Superior temporal gyrus (tissue), 1 donor: ENCODE data around the gene KCNK2.

Source experiments
- DNase-seq: peaks from one replicate; pipeline ENCODE4 v3.0.0-alpha.2; 2016; ENCODE audit errors: extremely low spot score

Gene KCNK2

GRCh38 chr1:215082532-215083382 is at the start of gene KCNK2:
TSS of gene KCNK2 (plus strand) at chr1:215082737. CDS start at chr1:215083386, 649 bp downstream.
- no peak for DNase-seq

- DNase-seq: no peak
These were observed 49.5 kb upstream of the KCNK2 start for GRCh38 chr1:215032911-215033526.

- no peak for DNase-seq
These were observed 42.3 kb upstream of the KCNK2 start for GRCh38 chr1:215040190-215040589.

- DNase-seq: no peak
These were observed 39.1 kb upstream of the KCNK2 start for GRCh38 chr1:215043401-215043800.

DNA sequence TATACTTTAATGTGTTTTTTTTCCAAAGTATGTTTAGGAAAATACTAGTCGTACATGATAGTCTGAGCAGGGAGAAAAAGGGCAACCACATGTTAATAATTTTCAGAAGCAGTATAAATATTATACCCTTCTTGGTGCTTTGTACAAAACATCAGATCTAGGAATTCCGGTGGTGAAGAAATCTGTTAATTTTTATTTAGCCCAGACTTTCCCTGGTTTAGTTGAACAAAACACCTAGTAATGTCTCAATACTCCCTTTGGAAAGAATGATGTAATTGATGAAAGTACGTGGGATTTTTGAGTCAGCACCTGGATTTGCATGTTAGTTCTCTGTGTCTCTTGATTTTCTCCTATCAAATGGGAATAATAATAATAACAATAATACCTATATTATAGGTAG is 38.4 kb upstream of the KCNK2 start:
- DNase-seq: no peak

DNA sequence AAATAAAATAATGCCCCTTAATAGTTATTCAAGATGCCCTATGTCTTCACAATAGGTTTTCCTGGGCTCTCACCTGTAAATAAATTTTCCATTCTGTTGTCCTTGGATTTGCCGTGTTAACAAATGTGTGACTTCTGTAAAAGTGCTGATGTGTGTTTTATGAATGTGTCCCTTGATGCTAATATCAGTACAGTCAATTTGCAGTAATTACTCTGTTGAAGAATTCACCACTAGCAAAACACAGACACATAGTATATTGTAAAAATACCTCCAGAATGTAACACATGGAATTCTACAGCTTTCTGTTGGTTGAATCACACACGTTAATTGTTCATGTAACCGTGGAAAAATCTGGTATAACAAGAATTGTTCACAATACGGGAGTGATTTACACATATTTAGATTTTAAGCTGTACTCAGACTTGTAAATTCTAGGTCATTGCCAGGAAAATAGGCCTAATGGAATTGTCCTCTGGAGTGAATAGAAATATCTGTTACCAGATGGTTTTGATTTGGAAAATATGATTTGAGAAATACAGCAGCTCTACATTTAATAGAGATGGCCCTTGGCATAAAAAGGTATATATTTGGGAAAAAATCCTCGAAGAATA is 36.7 kb upstream of the KCNK2 start:
- DNase-seq: no peak

- DNase-seq: no peak
These were observed 30.1 kb upstream of the KCNK2 start for GRCh38 chr1:215052256-215053015.

DNA sequence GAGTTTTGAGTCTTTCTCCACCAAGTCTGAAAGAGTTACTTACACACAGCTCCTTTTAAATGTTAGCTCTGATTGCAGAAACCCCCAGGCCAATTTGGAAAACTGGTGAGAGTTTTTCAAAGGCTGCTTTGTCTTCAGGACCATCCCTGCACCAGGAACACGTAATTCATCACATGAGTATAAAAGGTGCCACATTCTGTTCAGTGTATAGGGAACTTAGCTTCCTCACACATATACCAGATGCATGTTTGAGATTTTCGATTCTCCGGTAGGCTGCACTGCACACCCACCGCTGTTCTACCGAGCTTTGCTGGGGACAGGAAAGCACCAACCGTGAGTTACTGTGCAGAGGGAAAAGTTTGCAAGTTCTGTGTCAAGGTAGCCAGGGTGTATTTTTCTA is 28.3 kb upstream of the KCNK2 start:
- DNase-seq: no peak

DNA sequence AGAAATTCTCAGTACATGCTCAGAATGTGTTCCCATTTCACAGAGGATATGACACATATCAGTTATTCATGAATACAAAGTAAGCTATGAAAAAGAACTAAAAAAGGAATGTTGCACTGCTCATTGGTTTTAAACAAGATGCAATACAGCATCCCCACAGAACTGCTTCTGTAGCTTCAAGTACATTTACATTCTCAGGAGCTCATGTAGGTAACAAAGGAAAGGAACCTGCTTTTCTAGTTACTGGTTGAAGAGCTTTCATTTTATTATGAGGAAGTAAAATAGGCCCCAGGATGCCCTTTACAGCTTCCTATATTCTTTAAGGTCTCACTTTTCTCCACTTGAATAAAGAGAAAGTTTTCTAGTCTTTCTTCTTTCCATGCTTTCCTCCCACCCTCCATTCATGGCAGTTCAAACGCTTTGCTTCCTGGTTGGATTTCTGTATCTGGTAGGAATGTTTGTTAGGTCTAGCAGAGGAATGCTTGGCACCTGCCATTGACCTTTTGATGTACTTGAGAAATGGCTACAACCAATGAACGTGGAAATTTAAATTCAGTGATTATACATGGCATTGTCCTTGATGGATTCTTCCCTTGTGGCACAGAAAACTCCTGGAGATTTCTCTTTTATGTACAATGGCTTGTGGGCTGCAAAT is 27.1 kb upstream of the KCNK2 start:
- no peak for DNase-seq

GRCh38 chr1:215056584-215056983 is 26.0 kb upstream of the KCNK2 start:
- no peak for DNase-seq

- DNase-seq: no peak
These were observed 22.6 kb upstream of the KCNK2 start for GRCh38 chr1:215059947-215060346.

DNA sequence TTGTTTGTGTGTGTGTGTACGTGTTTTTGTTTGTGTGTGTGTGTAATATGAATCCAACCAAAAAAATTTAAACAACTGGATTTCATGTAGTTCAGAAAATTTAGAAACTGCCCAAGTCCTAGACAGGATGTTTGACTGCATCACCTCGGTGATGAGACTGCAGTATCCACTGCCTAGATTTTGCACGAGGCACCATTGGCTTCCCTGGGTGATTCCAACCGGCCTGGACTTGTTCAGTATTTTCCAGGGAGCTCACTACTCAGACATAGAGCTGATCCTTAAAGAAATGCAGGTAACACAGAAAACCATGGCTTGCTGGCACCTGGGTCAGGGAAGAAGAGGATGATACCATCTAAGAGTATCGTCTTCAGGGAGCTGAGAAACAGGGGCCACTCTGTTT is 18.2 kb upstream of the KCNK2 start:
- no peak for DNase-seq

DNA sequence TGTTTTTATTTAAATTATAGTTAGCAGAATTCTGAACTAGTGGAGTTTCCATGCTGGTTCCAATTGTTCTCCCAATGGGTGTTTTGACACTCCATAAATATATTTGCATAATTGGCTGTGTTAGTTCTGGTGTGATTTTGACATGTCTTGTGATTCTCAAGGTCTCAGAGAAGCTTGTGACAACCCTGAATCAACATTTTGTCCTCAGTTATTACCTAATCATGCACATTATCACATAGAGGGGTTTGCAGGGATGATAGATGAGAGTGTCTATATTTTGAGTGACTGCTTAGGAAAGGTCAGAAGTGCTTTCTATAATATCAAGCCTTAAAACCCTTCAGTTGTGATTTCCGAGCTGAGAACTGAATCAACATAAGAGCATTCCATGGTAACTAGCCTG is 11.5 kb upstream of the KCNK2 start:
- no peak for DNase-seq

- DNase-seq: no peak
These were observed 6.2 kb upstream of the KCNK2 start for GRCh38 chr1:215076322-215076721.

- DNase-seq: no peak
These were observed 3.1 kb upstream of the KCNK2 start for GRCh38 chr1:215079456-215079855.

- no peak for DNase-seq
These were observed 641 bp upstream of the KCNK2 start for GRCh38 chr1:215081661-215082531.

GRCh38 chr1:215083383-215083961 is 935 bp downstream of the KCNK2 start:
- no peak for DNase-seq

DNA sequence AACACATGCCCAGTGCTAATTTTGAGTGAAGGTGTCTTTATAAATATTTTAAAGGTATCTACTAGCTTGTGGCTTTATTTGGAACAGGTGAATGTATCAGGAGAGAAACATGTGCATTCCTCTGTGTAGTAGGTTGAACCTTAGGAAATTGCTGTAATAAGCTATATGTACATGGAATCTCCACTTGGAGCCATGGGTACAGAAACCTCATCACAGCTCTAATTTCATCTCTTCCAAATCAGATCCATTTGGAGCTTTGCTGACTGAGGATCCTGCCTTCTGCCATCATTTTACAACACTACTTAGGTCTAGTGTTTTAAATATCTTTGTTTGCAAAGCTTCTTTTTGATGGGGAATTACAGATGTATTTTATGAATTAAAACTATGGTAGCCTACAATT is 2.1 kb downstream of the KCNK2 start:
- no peak for DNase-seq

- DNase-seq: no peak
These were observed 5.1 kb downstream of the KCNK2 start for GRCh38 chr1:215087603-215088002.

DNA sequence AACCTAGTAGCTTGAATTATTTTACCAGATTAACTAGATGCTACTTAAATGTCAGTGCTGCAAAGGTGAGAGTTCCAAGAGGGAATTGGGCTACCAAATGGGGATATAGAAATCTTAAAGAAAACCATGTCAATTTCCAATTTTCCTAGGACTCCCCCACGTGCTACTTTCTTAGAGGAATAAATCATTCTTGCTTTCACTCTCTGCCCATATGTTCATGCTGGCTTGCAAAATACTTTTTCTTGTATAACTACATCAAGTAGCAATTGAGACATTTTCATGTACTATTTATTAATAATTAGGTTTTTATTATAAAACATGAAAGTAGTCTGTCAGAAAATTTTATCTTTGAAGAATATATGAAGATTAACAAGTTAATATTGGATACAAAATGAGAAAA is 11.8 kb downstream of the KCNK2 start:
- DNase-seq: no peak
